HG03280 (cell line): ENCODE results near the gene BST1.
"Not testable (repeated sequence)": the region's sequence is repeated elsewhere in the genome, so short reads cannot be mapped to it uniquely, and the experiment has no call there.

ENCODE experiments used
- ATAC-seq: cut with Tn5 transposase; IDR thresholded peaks from one replicate; pipeline ENCODE4 v1.9.1; 2021; ENCODE audit warnings: mild to moderate bottlenecking, moderate library complexity; ENCODE audit not compliant: unreplicated experiment

Gene BST1

DNA sequence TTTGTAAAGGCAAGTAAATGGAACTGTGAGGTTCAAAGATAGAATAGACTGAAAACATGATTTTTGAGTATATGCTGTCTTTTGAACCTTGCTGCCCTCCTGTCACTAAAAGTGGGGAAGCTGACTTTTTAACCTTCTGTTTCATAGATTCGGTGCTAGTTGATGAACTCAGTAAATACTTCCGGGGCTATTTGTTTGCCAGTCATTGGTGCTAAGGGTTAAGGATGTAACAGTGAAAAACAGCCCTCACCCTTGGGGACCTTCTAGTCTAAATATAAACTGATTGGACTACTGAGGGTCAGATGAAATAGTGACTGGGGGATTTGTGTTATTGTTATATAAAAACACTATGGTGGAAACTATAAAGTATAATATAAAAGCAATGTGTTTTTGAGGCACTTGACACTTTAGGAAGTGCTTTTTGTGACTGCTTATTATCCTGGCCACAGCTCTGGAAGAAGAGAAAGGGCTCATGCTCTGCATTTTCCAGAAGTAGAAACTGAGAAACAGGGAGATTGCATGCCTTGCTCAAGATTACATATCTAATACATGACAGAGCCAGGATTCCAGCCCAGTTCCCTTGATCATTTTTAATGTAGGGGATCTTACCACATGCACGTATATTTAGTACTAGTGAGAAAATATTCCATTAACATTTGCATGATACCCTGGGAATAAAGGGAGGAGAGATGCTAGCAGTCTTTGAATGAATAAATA is 3.9 kb downstream of the BST1 start:
- no peak for ATAC-seq

DNA sequence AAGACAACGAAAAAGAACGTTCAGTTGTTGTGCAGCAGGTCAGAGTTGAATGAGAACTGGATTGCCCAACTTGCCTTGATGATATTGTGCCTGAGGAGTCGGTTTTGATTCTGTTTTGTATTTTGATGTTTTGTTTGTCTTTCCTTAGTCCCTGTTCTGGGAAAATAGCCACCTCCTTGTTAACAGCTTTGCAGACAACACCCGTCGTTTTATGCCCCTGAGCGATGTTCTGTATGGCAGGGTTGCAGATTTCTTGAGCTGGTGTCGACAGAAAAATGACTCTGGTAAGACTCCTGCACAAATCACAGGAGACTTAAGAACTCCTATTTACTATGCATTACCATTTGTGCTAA is 4.5 kb downstream of the BST1 start:
- ATAC-seq: no peak

DNA sequence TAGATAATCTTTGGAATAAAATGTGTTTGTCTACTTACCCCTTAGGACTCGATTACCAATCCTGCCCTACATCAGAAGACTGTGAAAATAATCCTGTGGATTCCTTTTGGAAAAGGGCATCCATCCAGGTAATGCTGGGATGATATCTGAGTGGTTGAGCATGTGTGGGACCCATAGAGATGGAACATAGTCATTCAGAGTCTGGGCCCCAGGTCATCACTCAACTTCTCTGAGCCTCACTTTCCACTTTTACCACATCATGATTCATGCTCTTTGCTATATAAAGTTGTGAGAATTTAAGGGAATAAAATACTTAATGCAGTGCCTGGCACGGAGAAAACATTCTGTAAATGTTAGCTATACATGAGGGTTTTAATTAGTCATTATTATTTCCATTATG is 8.9 kb downstream of the BST1 start:
- ATAC-seq: no peak

DNA sequence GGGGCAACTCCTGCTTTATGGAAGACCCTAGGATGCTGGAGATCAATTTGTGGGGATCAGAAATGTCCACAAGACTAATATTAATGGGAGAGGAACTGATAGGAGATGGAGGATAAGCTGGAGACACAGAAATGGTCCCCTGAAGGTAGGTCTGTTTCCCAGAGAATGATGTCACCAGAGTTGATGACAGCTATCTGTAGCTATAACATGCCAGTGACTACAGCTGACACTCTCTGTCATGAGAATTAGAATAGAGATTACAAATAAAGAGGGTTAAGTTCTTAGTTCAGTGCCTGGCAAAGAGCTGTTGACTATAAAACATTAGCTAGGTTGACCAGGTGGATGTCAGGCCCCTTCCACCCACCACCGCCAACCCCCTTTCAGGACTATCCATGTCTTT is 9.3 kb downstream of the BST1 start:
- ATAC-seq: no peak

DNA sequence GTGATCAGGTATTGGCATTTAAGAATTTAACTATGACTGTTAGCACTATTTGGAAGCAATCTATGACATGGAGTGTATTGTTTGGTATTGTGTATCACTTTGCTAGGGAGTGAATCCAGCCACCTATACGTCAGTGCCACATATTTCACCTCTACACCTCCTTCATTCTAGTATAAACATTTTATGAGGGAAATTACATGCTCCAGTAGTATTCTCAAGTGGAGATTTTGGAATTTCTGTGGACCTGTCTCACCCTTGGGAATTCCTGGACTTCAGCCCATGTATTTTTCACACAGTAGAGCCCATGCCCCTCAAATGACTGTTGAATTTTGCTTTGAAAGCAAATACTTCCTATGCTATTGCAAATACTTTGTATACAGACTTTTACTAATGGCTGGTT is 11.3 kb downstream of the BST1 start:
- no peak for ATAC-seq

DNA sequence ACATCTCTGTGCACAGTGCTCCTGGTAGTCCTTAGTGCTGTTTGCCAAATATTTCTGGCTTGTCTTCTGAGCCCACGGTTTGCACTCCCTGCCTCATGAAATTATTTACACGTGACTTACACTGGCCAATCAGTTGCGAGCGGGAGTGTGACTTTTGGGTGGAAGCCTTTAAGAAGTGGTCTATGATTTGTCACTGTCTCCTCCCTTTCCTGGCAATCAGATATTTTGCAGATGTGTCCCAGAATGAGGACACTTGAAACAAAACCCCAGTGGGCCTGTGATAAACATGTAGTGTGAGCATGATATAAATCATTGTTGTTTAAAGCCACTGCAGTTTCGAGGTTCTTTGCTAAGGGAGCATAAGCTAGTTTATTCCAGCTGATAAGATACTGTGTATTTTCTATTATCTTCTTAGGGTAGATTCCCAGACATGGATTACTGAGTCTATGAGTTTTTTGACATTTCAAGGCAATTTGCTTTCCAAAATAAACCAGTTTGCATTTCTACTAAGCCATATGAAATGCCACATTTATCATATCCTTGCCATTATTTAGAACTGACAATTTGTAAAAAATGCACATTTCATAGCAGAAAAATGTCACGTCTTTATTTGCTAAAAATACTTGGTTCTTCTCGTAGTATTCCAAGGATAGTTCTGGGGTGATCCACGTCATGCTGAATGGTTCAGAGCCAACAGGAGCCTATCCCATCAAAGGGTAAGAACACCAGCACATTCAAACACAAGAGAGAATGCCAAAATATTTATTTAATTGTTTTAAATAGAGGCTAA is 12.0 kb downstream of the BST1 start:
- ATAC-seq: no peak

DNA sequence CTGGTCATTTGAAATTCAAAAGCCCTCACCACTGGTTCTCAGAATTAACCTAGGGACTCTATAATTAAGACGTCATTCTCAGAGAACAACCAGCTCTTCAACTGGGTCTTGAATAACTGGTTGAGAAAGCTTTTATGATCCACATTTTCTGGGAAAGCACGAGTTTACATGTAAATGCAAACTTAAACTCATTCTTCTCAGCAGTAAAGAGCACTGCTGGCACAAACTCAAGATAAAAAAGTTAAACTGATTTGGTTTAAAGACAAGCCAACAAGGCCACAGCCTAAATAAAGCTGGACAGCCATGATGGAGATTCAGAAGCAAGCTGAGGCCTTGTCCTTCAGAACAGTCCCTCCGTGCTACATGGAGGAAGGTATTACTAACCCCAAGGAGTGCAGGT is 13.2 kb downstream of the BST1 start:
- no peak for ATAC-seq

DNA sequence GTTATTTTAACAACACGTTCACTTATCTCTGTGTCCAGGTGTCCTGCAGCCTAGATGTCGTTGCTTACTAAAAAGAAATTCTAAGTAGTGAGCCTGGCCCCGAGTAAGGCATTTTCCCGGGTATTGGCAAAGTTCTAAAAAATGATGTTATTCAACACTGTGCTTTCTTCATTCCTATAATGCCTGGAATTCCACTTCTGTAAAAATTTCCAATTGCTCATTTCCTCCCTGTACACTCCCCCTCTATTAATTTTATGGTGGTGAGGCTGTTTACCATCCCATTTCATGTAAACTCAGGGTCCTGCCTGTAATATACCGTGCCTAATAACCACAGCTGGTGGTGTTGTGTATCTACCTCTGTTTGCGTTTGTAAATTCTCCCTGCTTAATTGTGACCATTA is 14.2 kb downstream of the BST1 start:
- ATAC-seq: no peak

DNA sequence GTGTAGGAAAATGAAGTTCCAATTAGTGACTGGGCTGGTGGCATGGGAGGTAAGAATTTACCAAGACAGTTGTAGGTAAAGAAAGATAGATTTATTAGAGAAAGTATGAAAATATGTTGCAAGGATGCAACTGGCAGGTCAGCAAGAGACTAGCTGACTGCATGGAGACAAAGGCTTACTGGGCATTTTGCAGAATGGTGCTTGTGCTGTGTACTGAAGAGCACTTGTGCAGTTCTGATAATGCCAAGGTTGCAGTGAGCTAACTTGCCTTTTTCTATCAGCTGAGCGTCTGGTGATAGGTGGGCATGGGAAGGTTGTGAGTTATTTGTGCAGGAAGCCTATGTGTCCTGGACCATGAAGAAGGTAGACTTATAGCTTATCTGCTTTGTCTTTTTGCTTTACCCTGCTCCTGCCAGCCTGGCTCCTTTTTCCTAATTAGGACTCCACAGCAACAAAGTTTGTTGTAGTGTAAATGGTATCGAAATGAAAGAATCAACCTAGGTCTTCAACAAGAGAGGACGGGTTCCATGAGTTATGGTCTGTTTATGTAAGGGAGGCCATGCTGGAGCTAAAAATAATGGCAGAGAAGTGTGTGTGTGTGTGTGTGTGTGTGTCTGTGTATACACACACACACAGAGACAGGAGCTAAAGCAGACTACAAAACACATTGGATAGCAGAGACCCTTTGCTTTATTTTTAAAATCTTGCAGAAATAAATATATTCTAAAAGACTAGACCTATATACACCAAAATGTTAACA is 15.0 kb downstream of the BST1 start:
- no peak for ATAC-seq

DNA sequence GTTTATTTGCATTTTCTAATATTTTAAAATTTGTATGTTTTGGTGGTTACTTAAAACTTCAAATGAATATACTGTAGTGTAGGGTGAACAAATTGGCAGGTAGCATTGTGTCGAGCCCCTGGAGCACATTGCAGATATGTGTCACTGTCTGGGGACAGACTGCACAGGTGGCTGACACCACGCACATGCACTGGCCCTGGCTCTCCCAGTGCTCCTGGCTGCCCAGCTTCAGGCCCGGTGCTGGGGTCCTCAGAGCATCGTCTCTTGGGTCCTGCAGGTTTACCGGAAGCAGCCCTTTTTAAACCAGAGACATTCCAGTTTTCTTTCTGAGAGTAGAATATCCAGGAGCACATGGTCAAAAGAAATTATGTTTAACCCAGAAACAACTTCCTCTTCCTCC is 15.6 kb downstream of the BST1 start:
- no peak for ATAC-seq

DNA sequence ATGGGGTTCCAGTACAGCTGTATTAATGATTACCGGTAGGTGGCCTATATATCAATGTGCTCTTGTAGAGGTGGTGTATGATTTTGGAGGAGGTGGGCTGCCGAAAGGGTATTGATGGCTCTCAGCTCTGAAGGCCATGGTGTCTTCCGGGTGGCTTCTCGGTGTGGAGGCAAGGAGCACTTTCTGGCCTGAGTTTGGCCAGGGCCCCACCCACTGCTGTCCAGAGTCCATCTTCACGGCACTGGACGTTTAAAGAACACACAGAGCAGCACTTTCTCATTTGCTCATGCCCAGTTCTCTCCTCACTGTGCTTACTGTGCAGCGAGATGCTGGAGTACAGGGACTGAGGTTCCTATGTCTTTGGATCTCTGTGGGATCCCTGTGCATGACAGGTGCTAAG is 16.1 kb downstream of the BST1 start:
- ATAC-seq: no peak

DNA sequence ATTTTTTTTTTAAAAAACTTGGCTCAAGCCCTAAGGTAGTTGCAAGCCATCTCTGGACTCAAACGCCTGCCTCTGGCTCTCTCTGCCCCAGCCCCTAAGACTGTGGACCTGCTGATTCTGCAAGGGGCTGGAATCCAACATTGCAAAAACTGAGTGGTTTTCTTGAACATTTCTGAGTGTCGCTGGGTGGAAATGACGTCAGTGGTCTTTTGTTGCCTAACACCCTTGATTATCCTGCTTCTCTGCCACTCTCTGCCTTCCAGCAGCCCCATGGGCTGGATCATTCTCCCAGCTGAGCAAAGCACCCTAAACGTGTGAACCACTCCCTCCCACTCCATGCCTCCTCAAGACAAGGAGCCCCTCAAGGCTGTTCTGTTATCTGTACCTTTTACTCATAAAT is 16.6 kb downstream of the BST1 start:
- no peak for ATAC-seq

DNA sequence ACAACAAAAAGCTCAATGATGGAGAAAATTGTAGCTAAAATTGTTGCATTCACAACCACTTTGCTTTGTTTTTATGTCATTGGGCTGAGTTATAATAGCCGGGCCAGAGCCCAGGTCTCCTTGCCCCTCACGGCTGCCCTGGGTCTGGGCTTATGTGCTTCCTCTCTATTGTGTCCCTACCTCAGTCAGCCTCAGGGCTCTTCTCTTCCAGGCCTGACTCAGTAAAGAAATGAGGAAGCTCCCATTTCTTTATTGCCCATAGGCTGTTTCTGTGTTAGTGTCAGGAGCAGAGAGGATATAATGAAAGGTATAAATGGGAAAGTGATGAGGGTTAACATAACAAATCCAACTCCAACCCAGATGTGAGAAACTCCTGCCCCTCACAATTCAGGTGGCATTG is 18.0 kb downstream of the BST1 start:
- ATAC-seq: no peak

DNA sequence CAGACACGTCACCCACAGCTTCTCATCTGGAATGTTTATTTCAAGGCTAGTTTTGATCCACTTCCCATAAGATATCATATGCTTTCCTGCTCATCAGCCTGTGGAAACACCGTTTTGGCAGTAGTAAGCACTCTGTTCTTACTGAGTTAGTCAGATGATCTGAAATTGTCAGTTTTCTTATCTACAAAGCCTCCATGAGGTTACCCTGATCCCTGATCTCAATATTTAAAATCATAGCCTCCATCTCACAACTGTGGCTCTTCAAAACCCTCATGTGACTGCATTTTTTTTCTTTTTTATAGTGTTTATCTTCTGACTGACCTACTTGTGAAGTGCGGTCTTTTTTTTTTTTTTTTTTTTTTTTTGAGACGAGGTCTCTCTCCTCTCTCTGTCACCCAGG is 22.7 kb downstream of the BST1 start:
- no peak for ATAC-seq

DNA sequence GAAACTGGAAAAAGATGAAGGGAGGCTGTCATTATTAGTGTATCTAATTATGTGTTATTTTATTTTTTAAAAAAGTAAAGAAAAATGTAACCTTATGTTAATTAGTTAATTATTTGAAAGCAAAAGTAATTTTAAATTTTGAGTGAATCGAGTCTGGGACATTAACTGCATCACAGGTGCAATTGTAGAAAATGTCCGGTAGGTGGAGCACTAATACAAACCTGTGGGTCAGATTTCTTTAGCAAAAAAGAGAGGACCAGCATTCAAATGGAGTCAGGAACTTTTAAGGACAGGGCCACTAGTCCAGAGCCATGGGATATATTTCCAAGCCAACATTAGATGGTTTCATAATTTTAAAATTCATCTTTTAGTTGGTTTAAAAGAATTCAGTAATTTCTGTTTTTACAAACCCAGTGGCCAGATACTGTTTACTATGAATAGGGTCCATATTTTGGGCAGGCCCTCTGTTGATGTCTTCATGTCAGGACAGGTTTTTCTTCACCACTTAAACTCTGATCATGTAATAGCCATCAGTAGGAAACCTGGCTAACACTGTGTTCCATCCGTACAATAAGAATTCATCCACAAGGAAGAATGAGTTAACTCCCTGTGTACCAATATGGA is 27.2 kb downstream of the BST1 start:
- peak; percentile 48 for ATAC-seq

DNA sequence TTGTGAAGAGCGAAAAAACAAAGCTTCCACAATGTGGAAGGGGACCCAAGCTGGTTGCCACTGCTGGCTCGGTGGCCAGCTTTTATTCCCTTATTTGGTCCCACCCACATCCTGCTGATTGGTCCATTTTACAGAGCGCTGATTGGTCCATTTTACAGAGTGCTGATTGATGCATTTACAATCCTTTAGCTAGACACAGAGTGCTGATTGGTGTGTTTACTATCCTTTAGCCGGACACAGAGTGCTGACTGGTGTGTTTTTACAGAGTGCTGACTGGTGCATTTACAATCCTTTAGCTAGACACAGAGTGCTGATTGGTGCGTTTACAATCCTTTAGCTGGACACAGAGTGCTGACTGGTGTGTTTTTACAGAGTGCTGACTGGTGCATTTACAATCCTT is 30.2 kb downstream of the BST1 start:
- not testable (repeated sequence) for ATAC-seq

DNA sequence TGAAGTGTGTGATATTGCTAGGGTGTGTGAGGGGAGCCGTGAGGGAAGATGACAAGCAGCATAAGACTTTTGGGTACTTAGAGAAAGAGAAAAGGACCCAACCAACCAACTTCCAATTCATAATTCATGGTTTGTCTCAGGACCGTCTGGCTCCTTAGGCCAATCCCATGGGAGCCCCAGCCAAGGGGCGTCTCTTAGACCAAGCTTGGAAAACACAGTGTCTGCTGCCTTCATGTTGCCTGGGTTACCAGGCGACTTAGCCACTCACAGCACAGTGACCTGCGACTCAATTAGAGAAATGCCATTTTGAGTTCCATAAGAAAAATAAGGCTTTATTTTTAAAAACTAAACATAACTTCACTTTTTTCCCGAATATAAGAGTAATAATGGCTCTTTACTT is 32.7 kb downstream of the BST1 start:
- no peak for ATAC-seq

DNA sequence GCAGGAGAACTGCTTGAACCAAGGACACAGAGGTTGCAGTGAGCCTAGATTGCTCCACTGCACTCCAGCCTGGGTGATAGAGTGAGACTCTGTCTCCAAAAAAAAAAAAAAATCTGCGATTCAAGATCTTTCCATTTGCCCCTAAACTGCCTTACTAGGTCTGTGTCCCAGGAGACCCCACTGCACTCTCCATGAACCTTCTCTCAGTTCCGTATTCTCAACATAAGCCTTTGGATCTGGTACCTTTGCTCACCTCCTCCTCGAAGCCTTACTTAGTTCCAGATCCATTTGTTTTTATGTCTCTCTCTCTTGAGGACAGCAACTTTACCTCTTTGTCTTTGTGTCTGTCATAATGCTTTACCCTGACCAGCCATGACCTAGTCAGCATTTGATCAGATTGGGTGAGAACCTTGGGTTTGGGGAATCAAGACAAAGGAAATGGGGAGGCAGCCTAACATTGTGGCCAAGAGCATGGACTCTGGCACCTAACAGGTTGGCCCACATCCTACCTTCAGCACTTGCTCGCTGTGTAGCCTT is 33.7 kb downstream of the BST1 start:
- ATAC-seq: no peak

DNA sequence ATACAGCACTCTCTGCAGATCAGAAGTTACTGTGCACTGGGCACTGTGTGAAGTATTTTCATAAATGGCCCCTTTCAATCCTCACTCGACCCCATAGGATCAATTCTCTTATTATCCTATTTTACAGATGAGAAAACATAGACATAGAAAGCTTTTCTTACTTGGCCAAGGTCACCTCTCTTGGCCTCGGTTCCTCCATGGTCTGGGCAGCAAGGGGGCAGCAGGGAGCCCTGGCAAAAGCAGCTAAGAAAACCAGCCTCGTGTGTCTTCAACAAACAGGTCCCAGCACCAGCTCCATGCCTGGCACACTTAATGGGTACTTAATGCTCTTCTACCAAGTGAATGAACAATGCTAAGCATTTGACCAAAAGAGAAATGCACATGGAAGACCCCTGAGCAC is 34.4 kb downstream of the BST1 start:
- no peak for ATAC-seq

DNA sequence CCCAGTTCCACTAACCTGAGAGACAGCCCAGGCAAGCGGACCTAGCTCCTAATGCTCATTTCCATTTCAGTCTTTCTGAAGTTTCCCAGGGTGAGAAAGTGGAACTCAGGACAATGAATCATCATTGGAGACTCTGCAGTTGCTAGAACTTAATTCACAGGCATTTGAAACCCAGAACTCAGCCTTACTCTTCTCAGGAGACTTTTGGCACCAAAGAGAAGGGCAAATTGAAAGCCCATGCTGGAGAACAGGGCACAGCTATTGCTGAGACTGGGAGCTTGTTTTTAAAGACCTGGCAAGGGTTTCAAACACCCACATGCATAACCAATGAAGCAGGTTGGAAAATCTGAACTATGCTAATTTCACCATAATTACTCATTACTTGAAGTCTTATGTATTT is 36.0 kb downstream of the BST1 start:
- ATAC-seq: no peak

DNA sequence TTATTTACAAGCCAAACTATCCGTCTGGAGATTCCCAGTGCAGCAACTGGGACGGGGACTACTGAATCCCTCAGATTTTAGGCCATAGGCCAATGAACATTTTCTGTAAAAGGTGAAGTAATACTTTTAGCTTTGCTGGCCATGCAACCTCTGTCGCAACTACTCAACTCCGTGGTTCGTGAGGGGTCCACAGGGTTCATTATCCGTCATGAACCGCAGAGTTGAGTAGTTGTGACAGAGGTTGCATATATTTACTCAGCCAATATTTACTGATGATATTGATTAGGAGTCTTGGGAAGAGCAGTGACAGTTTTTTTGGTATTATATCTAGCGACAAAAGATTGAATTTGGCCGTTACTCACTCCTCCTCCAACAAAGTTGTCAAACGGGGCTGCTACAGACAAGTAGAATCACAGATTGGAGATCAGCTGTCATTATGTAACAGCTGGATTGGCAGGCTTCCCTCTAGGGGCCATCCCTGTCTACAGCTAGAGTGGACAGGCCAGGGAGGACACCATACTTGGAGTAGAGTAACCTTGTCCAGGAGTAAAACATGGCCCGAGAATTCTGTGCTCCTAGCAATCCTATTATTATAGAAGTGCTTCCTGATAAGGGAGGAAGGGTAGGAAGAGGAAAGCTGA is 38.0 kb downstream of the BST1 start:
- ATAC-seq: no peak
